Hematopoietic multipotent progenitor cell treated with erythropoietin and hydrocortisone succinate and interleukin-3 and kit ligand, for 4 days (in vitro differentiated cells): ENCODE measurements around the gene GRM7.
A peak's percentile ranks its signal among the peaks of the same experiment; 100 is the strongest.

Experiments
- DNase-seq: peaks from one replicate; pipeline ENCODE4 v3.0.0-alpha.2; 2015

Gene GRM7

DNA sequence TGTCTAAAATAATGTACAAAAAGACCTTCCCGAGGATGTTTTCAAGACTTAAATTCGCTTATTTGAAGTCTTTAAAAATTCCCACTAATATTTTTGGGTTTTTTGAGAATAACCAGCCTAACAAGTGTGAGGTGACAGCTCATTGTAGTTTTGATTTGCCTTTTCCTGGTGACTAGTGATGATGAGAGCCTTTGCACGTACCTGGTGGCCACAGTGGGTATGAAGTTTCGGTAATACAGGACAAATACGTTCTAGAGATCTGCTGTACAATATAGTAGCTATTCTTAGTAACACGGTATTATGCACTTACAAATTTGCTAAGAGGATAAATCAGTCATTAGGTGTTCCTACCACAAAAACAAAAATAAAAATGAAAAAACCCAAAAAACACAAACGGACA lies 124.9 kb downstream of the GRM7 start:
- DNase-seq = no peak

DNA sequence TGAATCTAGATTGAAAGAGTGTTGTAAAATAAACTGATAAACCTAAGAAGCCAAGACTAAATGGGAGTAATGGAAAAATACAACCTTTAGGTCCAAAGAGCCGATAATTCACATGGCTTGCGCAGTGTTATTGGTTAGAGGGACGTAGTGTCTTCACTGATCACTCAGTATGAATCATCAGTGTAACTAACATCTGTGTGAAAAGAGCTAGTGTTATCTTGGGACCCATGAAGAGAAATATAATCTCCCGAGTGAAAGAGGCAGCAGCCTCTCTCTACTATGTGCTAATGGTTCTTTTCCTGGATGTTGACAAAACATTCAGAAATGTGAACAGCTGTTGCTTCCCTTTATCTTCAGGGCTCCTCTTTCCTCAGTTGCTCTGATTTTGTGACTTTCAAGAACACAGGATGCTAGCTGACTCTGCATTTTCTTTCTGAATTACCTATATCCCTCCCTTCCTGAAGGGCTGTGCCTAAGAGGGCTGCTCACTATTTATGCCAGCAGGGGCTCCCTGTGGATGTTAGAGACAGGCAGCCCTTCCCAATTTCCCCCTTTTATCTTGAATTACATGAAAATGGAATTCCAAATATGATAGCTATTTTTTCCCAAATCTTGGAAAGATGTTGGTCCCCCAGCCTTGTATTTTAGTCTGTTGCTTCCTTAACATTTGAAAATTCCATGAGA lies 128.8 kb downstream of the GRM7 start:
- DNase-seq = no peak

DNA sequence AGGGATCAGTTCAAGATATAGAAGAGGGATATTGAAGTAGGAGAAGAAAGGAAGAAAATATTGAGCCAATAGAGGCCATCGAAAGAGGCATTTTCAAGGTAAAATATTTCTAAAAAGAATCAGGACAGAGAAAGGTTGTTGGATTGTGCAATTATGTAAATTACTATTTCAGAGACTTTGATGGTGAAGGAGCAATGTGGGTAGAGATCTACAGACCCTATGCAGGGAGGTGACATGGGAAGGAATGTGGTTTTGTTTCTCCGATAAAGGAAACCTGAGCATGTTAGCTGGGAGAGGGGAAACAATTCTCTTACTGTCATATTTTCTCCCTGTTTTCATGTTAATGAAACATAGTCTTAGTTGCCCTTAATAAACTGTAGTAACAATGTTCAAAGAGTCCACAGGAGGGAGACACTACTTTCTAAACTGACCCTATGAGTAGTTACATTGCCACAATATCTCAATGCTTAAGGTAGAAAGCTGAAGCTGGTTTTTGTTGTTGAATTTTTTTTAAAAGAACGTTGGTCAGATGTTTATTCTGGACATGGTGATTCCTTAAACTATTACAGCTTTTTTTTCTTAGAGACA lies 133.3 kb downstream of the GRM7 start:
- DNase-seq = peak; percentile 33

DNA sequence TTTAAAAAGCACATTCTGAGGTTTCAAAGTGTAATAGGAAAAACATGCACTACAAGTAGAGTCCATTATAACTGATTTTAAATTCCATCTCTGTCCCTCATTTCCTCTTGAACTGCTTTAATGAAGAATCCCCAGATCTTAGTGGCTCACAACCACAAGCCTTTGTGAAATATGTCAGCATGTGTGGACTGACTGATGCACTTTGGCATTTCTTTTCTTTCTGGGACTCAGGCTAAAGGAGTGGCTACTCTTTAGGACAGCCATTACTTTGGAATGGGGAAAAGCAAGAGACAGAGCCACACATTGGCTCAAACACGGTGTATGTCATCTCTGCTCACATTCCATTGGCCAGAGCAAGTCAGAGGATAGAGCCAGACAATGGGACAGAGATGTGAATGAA lies 139.6 kb downstream of the GRM7 start:
- no peak for DNase-seq

DNA sequence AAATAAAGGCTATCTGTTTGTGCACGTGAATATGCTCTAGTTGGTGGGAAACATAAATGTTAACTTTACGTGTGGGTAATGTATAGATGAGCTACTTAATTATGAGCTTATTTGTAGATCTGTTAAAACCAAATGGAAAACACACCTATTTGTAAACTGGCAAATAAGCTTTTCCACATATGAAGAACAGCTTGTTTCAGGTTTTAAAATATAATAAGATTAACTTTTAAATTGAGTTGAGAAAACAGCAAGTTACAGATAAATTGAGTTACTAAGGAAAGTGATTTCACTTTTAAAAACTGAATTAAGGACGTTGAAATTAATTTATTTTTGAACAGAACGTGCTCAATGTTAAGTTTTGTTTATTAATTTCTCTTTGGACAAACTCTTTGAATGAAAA lies 140.5 kb downstream of the GRM7 start:
- no peak for DNase-seq

DNA sequence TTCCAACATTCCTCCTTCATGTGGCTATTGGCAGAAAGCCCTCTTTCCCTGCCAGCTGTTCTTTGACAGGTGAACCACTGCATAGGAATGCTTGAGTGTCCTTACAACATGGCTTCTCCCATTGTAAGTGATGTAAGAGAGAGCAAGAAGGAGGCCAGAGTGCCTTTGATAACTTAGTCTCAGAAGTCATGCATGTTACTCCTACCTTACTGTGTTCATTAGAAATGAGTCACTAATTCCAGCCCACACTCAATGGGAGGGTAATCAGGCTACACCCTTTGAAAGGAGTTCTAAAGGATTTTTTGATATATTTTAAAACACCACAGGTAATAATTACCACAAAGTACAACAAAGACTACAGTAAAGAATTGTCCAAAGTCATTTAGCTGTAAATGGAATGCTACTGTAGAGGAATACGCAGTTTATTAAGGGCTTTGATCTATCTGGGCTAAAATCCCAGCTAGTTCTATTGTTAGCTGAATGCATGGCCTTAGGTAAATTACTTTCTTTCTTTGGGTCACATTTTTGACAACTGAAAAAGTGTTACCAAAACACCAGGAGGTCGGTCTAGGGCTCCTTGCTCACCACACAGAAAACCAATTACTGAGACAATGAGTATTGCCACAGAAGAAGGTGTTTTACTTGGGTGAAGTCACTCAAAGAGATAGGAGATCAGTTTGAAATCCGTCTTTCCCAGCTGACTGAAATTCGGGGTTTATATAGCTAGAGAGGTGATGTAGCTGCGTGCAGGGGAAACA lies 154.9 kb downstream of the GRM7 start:
- DNase-seq = no peak

DNA sequence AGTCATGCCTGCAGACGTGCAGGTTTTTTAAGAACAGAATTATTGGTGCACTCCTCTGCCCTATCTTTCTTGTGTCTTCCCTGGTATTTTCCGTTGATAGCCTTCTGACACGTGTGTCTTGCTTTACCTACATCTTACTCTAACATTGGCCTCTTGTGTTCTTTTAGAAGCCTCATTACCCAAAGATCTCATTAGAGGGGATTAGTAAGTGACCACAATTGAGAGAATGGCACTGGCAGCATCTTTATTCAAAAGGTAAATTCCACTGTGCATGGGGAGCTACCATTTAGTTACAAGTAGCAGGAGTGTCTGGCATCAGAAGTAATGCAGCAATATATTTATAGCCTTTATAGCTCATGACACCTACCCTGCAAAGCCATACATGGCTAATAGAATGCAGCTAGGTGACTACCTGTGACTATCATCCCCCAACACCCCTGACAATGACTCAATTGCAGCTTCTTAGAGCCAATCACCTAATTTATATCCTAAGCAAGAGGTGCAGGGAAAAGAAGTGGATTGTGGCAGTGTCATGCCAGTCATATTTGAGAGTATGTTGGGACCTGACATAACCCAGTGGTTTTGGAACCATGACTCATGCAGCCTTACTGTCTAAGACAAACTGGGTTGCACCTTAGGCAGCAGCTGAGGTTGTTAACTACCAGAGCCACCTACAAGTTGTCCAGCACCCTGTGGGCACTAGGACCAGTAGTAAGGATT lies 164.8 kb downstream of the GRM7 start:
- DNase-seq = no peak

DNA sequence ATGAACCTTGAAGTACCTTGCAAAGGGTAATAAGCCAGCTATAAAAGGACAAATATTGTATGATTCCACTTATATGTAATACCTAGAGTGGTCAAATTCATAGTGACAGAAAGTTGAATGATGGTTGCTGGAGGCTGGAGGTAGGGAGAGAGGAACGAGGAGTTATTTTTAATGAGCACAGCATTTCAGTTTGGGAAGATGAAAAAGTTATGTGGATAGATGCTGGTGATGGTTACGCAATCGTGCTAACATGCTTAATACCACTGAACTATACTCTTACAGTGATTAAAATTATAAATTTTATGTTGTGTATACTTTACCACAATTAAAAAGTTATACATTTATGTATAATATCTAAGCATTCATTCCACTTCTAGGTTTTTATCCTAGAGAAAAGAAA lies 168.6 kb downstream of the GRM7 start:
- DNase-seq = no peak

DNA sequence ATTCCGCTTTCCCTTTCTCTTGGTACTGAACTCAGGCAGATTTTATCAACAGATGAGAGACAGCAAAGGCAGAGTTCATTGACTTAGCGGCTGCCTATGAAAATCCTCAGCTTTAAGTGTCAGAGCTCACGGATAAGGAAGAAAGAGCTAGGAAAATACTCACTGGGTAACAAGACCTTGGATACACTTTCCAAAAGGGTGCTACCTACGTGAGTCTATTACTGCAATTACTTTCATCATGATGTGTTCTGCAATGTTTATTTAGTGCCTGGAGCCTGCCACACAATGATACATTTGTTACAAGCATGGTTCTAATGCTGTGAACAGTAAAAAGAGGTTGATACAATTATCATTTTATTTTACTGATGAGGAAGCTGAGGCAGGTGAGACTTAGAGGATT lies 177.5 kb downstream of the GRM7 start:
- DNase-seq = no peak

DNA sequence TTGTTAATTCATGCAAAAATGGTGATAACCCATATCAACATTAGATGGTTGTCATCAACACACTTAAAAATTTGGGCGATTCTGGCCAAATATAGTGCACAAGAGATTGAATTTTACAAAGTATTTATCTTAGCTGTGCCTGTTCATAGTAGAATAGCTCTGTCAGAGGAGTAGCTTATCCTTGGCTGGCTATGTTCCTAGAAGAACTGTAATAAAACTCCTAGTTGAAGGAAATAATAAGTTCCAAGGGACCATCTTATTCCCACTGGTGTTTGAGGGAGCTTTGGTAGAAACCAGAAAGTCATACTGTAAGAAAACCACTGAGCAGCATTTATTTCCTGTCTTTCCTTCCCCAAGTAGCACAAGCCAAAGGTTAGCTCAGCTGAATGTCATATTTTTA lies 201.8 kb downstream of the GRM7 start:
- DNase-seq = no peak

DNA sequence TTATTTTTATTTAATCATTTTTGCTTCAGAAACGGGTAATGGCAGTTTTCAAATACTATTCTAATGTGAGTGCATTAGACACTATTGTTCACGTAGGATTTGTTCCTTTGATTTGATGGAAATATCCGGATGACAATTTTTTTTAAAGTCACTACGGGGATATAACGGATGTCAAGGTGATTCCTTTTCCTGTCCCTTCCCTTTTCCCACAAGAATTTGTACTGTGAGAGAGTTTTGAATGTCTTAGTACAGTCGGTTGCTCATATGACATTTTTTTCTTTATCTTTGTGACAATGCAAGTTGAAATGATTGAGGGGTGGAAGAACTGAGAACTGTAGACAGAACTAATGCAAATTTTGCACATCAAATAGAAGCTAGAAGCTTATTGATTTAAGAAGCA lies 209.5 kb downstream of the GRM7 start:
- no peak for DNase-seq

DNA sequence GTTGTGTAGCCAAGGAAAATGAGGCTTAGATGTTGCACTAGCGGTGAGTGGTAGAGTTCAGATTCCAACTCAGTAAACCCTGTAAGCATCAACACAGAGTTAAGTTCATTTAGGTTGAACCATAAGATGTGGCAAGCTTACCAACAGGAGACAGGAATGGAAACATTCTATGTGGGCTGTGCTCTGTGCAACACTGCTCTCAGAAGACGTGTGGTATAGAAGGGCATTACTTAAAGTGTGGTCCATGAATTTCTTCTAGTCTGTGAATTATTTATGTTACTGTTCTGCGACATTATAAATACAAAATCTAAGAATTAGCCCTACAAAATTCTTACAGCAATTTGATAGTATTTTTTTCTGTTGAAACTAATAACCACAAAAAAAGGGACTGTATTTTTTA lies 213.3 kb downstream of the GRM7 start:
- DNase-seq = peak; percentile 3

DNA sequence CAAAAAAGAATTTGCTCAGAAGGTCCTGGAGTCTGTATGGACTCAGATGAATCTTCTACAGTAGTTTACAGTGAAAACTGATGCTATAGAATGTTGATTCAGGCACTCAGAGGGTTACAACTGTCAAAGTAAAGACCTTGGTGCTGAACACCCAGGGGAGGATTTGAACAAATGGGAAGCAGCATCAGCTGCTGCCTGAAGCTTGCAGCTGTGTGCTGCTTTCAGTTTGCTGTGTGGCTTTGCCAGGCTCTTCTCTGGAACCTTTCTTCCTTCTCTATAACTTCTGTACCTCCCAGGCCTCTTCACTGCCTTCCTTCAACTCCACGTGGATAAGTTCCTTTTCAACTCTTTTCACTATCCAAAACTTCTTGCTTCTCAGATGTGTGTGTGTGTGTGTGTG lies 214.2 kb downstream of the GRM7 start:
- DNase-seq = peak; percentile 0

DNA sequence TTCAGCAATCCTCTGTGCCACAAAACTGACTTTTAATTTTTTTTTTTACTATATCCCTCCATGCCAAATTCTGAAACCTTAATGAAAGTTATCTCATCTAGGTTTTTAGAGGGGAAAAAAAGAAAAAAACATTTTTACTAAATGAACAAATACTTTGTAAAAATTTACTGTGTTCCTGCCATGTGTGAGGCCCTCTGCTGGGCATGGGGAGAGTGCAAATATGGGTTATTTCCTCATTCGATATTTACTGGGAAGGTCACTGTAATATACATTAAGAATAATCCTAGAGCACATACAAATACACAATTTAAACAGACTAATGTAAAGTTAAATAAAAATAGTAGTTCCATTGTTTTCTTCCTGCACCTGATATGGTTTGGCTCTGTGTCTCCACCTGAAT lies 215.0 kb downstream of the GRM7 start:
- DNase-seq = peak; percentile 15

DNA sequence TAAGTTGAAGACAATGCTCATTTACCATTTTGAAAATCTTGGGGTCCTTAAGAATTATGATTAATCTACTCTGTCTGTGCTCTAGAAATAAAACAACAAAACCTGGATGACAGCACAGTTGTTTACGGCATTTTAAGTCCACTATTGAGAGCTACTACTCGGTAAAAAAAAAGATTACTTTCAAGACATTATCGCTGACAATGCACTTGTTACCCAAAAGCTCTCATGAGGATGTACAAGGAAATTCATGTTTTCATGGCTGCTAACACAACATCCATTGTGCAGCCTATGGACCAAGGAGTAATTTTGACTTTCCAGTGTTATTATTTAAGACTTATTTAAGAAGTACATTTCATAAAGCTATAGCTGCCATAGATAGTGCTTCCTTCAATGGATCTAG lies 221.3 kb downstream of the GRM7 start:
- DNase-seq = no peak

DNA sequence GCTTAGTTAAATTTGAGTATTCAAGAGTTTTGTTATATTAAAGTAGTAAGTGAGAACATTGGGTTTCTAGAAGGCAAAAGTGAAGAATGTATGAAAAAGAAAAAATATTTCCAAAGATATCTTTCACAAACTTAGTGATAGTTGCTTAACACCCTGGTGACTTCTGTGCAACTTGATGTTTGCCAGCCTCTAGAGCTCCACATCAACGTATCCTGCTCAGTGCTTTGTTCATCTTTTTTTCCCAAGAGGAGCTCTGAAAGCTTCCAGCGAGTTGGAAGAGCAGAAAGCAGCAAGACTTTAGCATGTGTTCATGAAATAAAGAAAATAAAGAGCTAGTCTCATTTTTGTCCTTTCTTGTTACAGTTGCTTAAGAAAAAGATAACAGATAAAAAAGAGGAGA lies 225.5 kb downstream of the GRM7 start:
- no peak for DNase-seq

DNA sequence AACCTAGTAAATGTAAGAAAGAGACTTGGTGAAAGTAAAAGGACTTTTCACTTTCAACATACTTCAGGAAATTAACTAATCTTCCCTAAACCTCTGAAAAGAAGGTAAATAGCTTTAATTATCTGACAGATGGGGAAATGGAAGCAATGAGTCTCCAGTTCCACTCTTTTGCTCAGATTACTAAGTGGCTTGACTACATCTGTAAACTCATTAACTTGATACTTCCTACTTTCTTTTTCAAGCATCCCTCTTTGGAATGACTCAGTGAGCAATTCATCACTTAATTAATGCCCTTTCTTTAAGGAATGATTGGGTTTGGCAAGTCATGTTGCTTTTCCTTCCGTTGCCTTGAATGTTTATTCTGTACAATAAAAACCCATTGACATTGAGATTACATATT lies 234.2 kb downstream of the GRM7 start:
- DNase-seq = no peak

DNA sequence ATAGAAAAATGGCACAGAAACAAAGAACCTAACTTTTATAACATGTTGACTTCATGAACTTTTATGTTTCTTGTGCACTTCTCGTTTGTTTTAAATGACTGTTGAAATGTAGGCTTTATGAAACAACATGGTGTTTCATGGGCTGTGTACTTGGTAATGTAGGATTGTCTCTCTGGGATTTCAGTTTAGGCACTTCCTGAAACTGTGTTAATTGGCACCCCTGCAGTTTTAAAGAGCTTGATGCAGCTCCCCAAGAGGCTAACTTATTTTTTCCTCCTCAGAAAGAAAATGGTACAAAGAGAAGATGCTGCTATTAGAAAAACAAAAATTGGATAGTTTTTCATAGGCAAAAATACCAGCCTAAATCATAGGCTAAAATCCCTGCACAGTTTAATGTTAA lies 239.2 kb downstream of the GRM7 start:
- no peak for DNase-seq

DNA sequence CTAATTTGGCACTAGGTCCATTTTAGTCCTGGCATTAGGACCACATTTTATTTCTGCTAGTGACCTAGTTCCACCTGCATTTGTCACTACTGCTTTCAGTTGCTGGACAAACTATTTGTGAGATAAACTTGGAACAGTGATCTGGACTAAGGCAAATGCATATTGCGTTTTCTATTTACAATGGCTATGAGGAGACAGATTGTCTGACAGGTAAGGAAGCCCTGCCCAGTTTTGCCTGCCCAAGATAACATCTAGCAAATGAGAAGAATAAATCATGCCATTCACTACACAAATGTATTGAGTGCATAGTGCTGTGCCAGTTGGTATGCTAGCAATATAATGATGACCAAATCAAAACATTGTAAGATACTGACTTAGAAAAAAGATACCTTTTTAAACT lies 245.7 kb downstream of the GRM7 start:
- no peak for DNase-seq

DNA sequence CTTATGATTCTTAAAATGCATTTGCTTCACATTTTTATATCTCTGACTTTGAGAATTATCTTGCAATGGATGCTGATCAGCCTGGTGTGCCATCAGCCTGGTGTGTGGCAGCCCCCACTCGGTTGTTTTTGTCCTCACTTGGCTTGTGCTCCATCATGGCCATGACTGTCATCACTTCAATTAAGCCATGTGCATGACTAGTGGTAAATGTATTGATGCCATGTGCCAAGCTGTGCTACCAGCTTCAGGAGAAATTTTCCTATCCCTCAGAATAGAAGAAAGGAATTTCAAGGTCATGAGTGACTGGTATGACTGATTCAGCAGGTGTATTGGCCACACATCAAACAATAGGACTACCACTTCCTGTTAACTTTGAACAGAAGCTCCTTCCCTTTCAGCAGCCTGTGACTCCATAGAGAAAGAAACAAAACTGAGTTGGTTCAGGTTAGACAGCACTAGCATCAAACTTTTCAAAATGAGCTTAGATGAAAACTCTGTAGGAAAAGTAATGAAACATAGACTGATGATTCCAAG lies 251.7 kb downstream of the GRM7 start:
- DNase-seq = no peak

DNA sequence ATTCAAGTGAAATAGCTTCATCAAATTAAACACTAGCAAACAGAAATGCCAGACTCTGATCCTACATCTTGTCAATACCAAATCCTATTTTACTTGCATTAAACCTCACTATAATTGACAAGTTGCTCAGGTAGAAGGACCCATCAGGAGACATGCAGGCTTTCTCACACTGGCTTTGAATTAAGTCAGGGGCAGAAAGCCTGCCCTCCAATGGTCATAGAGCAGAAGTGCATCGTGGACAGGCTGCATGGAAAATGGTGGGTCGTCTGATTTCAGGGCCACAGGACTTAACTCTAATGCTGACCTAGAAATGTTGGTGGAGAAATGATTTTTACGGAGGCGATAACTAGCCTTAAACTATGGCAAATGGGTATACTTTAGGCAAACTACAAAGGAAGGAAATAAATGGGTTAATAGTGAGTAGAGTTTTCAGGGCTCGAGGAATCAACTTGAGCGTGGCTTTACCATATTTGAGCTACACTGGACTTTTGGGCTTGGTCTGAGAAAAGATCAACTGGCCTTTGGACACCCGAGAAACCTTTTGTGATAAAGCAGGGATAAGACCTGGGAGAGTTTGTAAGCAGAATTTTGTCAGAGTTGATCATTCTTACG lies 283.9 kb downstream of the GRM7 start:
- DNase-seq = peak; percentile 53

DNA sequence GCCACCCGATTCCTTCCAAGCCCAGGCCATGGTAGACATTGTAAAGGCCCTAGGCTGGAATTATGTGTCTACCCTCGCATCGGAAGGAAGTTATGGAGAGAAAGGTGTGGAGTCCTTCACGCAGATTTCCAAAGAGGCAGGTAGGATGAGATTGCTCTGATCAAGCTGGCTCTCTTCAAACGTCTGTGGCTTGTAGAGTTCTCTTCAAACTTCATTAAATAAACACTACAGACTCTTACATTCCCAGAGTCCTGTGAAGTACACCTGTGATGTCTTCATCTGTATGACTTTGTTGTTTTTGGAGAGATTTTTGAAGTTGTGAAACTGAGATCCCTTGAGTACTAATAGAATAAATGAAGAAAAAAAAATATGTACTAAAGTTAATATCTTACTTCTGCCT lies 285.6 kb downstream of the GRM7 start:
- no peak for DNase-seq

DNA sequence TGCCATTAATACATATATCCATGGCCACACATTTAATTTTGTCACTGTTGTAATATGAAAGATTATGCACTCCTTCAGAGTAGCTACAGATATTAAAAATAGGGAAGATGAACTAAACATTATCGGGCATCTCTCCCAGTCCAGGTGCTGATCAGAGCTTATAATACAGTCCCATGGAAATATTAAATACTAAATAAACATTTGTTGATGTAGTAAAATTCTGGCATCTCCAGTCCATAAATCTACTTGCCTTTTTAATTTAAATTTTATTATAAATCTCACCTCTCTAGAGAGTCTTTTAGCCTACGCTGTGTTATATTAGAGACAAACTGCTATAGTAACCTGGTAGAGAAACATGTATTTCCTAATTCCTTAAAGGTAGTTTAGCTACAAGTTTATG lies 297.6 kb downstream of the GRM7 start:
- no peak for DNase-seq
